ENCODE measurements around the gene PLA2G6.

Gene PLA2G6

GRCh38 chr22:38097058-38097457 is 84.6 kb downstream of the PLA2G6 start:
- TF ChIP-seq CTCF (IDR thresholded peaks at IDR 0.05; ENCODE audit: insufficient read depth, low read depth, low read length, missing control alignments) = no peak
- DNase-seq (ENCODE audit: low read depth) = no peak
- no peak overlapping the region for H3K4me3 ChIP-seq (ENCODE audit: low read length)

DNA sequence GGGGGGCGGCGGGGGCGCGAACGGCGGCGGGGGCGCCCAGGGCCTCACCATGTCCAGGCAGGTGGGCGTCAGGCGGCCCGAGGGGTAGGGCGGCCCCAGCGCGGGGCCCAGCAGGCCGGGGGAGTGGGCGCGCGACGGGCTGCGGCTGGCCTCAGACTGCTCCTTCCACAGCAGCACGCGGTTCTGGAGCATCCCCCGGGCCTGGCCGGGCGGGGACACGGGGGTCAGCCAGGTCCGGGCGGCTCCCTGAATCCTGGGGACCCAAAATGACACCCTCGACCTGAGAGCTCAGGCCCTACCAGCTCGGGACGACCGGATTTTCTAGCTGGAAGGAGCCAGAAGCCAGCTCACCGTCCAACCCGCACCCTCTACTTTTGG is 92.2 kb downstream of the PLA2G6 start:
- H3K4me3 ChIP-seq (ENCODE audit: low read length) = no peak overlapping the region
- no peak for TF ChIP-seq CTCF (IDR thresholded peaks at IDR 0.05; ENCODE audit: insufficient read depth, low read depth, low read length, missing control alignments)

DNA sequence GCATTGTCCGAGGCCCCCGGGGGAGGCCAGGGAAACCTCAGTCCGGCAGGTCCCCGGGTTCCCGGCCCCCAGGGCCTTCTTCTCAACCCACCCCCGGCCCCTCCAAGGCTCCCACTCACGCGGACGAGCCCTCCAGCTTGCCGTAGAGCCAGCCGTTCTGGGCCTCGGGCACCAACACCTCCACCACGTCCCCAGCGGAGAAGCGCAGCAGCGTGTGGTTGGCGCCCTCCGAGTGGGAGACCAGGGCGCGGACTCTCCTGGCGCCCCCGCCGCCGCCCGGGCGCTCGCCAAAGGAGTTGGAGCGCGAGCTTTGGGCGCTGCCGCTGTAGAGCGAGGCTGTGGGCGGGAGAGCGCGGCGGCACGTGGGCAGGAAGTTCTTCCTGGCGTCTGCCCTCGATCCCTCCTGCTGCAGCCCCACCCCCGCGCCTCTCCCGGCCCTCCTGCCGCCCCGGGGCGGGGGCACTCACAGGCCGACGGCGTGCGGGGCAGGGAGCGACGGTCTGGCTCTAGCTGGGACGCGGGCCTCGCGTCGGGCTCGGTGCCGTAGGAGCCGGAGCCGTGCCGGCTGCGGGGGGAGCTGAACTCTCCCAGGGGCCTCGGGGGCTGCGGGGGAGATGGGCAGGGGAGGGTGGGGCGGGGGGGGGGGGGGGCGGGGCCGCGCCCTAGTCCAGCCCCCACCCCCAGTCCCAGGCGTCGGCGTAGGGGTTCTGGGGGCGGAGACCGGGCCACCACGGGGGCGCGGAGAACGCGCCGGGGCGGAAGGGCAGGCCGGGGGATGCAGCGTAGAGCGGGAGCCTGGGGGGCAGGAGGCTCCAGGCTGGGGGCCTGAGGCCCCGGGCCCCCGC is 92.8 kb downstream of the PLA2G6 start:
- no peak overlapping the region for H3K4me3 ChIP-seq (ENCODE audit: low read length)
- DNase-seq (ENCODE audit: low read depth) = peak; percentile 37
- no peak for TF ChIP-seq CTCF (IDR thresholded peaks at IDR 0.05; ENCODE audit: insufficient read depth, low read depth, low read length, missing control alignments)

More for the DNA sequence above, 92.2 kb downstream of the PLA2G6 start:
- no peak for DNase-seq (ENCODE audit: low read depth)

GRCh38 chr22:38087855-38088254 is 93.8 kb downstream of the PLA2G6 start:
- no peak overlapping the region for H3K4me3 ChIP-seq (ENCODE audit: low read length)
- TF ChIP-seq CTCF (IDR thresholded peaks at IDR 0.05; ENCODE audit: insufficient read depth, low read depth, low read length, missing control alignments) = no peak

DNA sequence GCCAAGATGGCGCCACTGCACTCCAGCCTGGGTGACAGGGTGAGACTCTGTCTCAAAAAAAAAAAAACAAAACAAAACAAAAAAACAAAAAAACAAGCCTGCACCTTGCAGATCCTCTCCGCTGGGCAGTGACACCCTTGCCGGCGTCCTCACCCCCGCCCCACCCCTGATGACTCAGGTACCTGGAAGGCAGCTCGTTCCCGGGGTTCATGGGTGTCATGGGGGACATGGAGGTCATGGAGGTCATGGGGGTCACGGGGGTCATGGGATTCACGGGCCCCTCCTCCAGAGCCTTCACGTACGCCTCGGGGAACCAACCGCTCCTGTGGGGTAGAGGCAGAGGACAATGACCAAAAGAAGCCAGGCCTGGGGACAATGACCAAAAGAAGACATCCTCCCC is 94.7 kb downstream of the PLA2G6 start:
- no peak overlapping the region for H3K4me3 ChIP-seq (ENCODE audit: low read length)
- TF ChIP-seq CTCF (IDR thresholded peaks at IDR 0.05; ENCODE audit: insufficient read depth, low read depth, low read length, missing control alignments) = no peak
- DNase-seq (ENCODE audit: low read depth) = no peak

More at GRCh38 chr22:38087855-38088254, 93.8 kb downstream of the PLA2G6 start:
- no peak for DNase-seq (ENCODE audit: low read depth)

DNA sequence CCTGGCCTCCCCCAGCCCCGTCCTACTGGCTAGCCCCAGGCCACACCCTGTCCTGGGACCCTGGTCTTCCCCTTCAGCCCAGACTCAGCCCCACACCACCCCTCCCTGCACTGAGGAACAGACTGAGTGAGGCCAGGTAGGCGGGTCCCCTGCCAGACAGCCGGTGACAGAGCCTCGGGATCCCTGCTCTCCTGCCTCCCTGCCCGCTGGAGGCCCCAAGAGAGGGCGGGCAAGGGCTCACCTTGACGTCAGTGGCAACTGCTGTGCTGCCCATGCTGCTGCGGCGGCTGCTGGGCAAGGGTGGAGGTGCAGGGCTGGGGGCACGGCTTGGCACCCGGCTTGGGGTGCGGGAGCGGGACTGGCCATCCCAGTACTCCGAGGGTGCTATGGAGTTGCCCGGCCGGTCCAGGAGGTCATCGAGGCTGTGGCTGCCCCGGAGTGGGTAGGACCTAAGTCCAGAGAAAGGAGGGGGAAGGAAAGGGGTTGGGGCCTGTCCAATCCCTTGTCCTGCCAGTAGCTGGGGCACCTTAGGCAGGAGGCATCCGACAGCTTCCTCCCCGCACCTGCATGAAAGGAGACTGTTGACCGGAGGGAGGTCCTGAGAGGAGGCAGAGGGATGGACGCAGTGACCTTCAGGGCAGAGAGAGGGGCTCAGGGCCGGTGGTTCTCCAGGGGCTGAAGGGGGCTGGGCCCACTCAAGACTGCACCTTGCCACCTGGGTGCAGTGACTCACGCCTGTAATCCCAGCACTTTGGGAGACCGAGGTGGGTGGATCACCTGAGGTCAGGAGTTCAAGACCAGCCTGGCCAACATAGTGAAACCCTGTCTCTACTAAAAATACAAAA is 95.4 kb downstream of the PLA2G6 start:
- H3K4me3 ChIP-seq (ENCODE audit: low read length) = no peak overlapping the region
- TF ChIP-seq CTCF (IDR thresholded peaks at IDR 0.05; ENCODE audit: insufficient read depth, low read depth, low read length, missing control alignments) = no peak
- no peak for DNase-seq (ENCODE audit: low read depth)

All from epithelial cell of esophagus (primary cell).